H1 (cell line): ENCODE data around the gene CSNK1G3. TPM values are rescaled to one million over a fixed set of nuclear protein-coding genes. Genes with fewer than 3 reads are reported as not detected.

Experiments used
- CTCF ChIA-PET: fragments of 300-600 bp; sonication (Branson Sonifier 250); formaldehyde crosslinking; loops from one replicate; lab custom pipeline; 2021; ENCODE audit not compliant: partially characterized antibody; lab: Charles Lee
- POLR2A ChIA-PET: fragments of 300-600 bp; sonication (Branson Sonifier 250); formaldehyde crosslinking; loops from one replicate; lab custom pipeline; 2021; ENCODE audit warnings: inconsistent platforms; ENCODE audit not compliant: partially characterized antibody; lab: Charles Lee
- DNase-seq, 2 experiments: peaks; one replicate each; pipeline versions ENCODE4 v3.0.0 to v3.0.0-alpha.2; 2010 to 2022; ENCODE audit warnings: low spot score in 2 of 2, low read depth in 1 of 2, mixed read lengths in 1 of 2
- FAIRE-seq: peaks from 2 replicates; lab custom pipeline; 2011; peaks lifted over from hg19 to GRCh38; lab: Jason Lieb, UNC
- H2AFZ ChIP-seq: 2 replicates; pipeline ENCODE4 v1.8.1; 2012; ENCODE audit warnings: low read length, inconsistent platforms
- H2AK5ac ChIP-seq: 2 replicates; pipeline ENCODE4 v1.6.1; 2013; ENCODE audit warnings: low read depth, low read length
- H2BK120ac ChIP-seq: replicated peaks from 2 replicates; pipeline ENCODE3; 2013; ENCODE audit warnings: low read depth, low read length, inconsistent platforms
- H2BK12ac ChIP-seq: 2 replicates; pipeline ENCODE4 v1.6.1; 2013; ENCODE audit warnings: low read depth, low read length
- H2BK15ac ChIP-seq: 2 replicates; pipeline ENCODE4 v1.6.1; 2013; ENCODE audit warnings: low read length
- H2BK20ac ChIP-seq: 2 replicates; pipeline ENCODE4 v1.6.1; 2013; ENCODE audit warnings: low read length
- H2BK5ac ChIP-seq: 2 replicates; pipeline ENCODE4 v1.6.1; 2013; ENCODE audit warnings: low read depth, low read length
- H3K14ac ChIP-seq: 2 replicates; pipeline ENCODE4 v1.6.1; 2013; ENCODE audit warnings: inconsistent platforms; ENCODE audit not compliant: insufficient read length
- H3K18ac ChIP-seq: 2 replicates; pipeline ENCODE4 v1.6.1; 2013; ENCODE audit warnings: low read length; ENCODE audit errors: extremely low read depth
- H3K23ac ChIP-seq: 2 replicates; pipeline ENCODE4 v1.6.1; 2013; ENCODE audit warnings: inconsistent platforms; ENCODE audit not compliant: insufficient read length
- H3K23me2 ChIP-seq: 2 replicates; pipeline ENCODE4 v1.6.1; 2013; ENCODE audit warnings: low read depth, low read length
- H3K27ac ChIP-seq: 2 replicates; pipeline ENCODE4 v1.6.1; 2011; ENCODE audit warnings: low read depth, low read length, inconsistent platforms
- H3K27me3 ChIP-seq, 4 experiments: replicated peaks in 1 of 4; 1 replicate in 1 of 4; 2 replicates in 3 of 4; pipeline versions ENCODE4 v1.6.1 to v1.8.1; 2011 to 2013; ENCODE audit warnings: low read length in 3 of 4, mild to moderate bottlenecking in 3 of 4, inconsistent platforms in 2 of 4, mixed read lengths in 2 of 4, moderate library complexity in 1 of 4; ENCODE audit not compliant: control insufficient read depth in 3 of 4, insufficient read depth in 3 of 4; ENCODE audit errors: extremely low read depth in 1 of 4
- H3K36me3 ChIP-seq, 4 experiments: 2 replicates each; pipeline versions ENCODE4 v1.6.1 to v1.8.1; 2011 to 2013; ENCODE audit warnings: mild to moderate bottlenecking in 4 of 4, low read length in 3 of 4, moderate library complexity in 2 of 4, control low read depth in 1 of 4, inconsistent platforms in 1 of 4; ENCODE audit not compliant: insufficient read depth in 4 of 4, control insufficient read depth in 2 of 4
- H3K4ac ChIP-seq: replicated peaks from 2 replicates; pipeline ENCODE3; 2013; ENCODE audit warnings: low read length, low read depth, mixed read lengths, inconsistent platforms; ENCODE audit not compliant: insufficient read length
- H3K4me1 ChIP-seq, 4 experiments: replicated peaks in 1 of 4; 1 replicate in 1 of 4; 2 replicates in 3 of 4; pipeline versions ENCODE4 v1.6.1 to v1.8.1; 2011 to 2013; ENCODE audit warnings: low read length in 3 of 4, inconsistent platforms in 2 of 4, mixed read lengths in 1 of 4; ENCODE audit not compliant: insufficient read depth in 4 of 4, control insufficient read depth in 3 of 4
- H3K4me2 ChIP-seq, 2 experiments: 2 replicates each; pipeline versions ENCODE4 v1.6.1 to v1.8.1; 2011 to 2013; ENCODE audit warnings: low read depth in 2 of 2, low read length in 2 of 2, control low read depth in 1 of 2, inconsistent platforms in 1 of 2, mild to moderate bottlenecking in 1 of 2; ENCODE audit not compliant: insufficient read depth in 1 of 2
- H3K4me3 ChIP-seq, 4 experiments: fragments of 200-600, 300-600 bp in 1 of 4; sonication (generic), shearing (Covaris generic), sonication (Bioruptor Twin) in 1 of 4; 2 replicates each; pipeline versions ENCODE4 v1.5.1 to v1.8.1; 2011 to 2016; ENCODE audit warnings: low read length in 4 of 4, low read depth in 3 of 4, control low read depth in 2 of 4, inconsistent platforms in 2 of 4, mild to moderate bottlenecking in 2 of 4, mixed read lengths in 1 of 4, moderate library complexity in 1 of 4; ENCODE audit not compliant: insufficient read depth in 2 of 4; ENCODE audit errors: extremely low read depth in 1 of 4
- H3K56ac ChIP-seq: replicated peaks from 2 replicates; pipeline ENCODE3; 2013; ENCODE audit warnings: low read depth, mild to moderate bottlenecking, mixed read lengths, low read length, inconsistent platforms; ENCODE audit not compliant: insufficient read length
- H3K79me1 ChIP-seq: 2 replicates; pipeline ENCODE4 v1.6.1; 2013; ENCODE audit warnings: low read depth, low read length, control low read depth
- H3K79me2 ChIP-seq, 2 experiments: 2 replicates each; pipeline versions ENCODE4 v1.6.1 to v1.8.1; 2012 to 2013; ENCODE audit warnings: low read length in 2 of 2, mild to moderate bottlenecking in 2 of 2, inconsistent platforms in 1 of 2; ENCODE audit not compliant: insufficient read depth in 2 of 2, control insufficient read depth in 1 of 2
- H3K9ac ChIP-seq, 4 experiments: replicated peaks in 1 of 4; 1 replicate in 1 of 4; 2 replicates in 3 of 4; pipeline versions ENCODE4 v1.6.1 to v1.8.1; 2011 to 2013; ENCODE audit warnings: low read depth in 3 of 4, low read length in 3 of 4, control low read depth in 2 of 4, mild to moderate bottlenecking in 2 of 4, moderate library complexity in 2 of 4, inconsistent platforms in 1 of 4; ENCODE audit errors: extremely low read depth in 1 of 4
- H3K9me3 ChIP-seq, 2 experiments: 2 replicates each; pipeline versions ENCODE4 v1.6.1 to v1.8.1; 2012 to 2013; ENCODE audit warnings: mild to moderate bottlenecking in 2 of 2, moderate library complexity in 2 of 2, control low read depth in 1 of 2, inconsistent platforms in 1 of 2, low read depth in 1 of 2, low read length in 1 of 2, mixed read lengths in 1 of 2; ENCODE audit not compliant: insufficient read depth in 2 of 2
- H4K20me1 ChIP-seq, 2 experiments: replicated peaks in 1 of 2; 2 replicates each; pipeline versions ENCODE3 to v1.8.1; 2011 to 2013; ENCODE audit warnings: inconsistent platforms in 2 of 2, low read length in 2 of 2, mild to moderate bottlenecking in 1 of 2; ENCODE audit not compliant: insufficient read depth in 2 of 2, control insufficient read depth in 1 of 2
- H4K5ac ChIP-seq: 2 replicates; pipeline ENCODE4 v1.6.1; 2013; ENCODE audit warnings: low read length, low read depth, mixed read lengths, inconsistent platforms; ENCODE audit not compliant: insufficient read length
- H4K8ac ChIP-seq: 2 replicates; pipeline ENCODE4 v1.8.0; 2013; ENCODE audit warnings: mild to moderate bottlenecking, moderate library complexity, low read length, inconsistent platforms; ENCODE audit not compliant: insufficient read depth; ENCODE audit errors: extremely low read depth
- H4K91ac ChIP-seq: replicated peaks from 2 replicates; pipeline ENCODE3; 2013; ENCODE audit warnings: low read length, mixed read lengths, inconsistent platforms; ENCODE audit not compliant: insufficient read length
- ASH2L ChIP-seq: fragments of 200-600, 300-600 bp; sonication (generic); IDR thresholded peaks from one replicate; pipeline ENCODE4 v1.7.1; 2017; ENCODE audit warnings: low read length
- BCL11A ChIP-seq, 2 experiments: IDR thresholded peaks; one replicate each; pipeline ENCODE4 v1.6.1; 2011; ENCODE audit warnings: low read depth in 2 of 2, low read length in 2 of 2, mild to moderate bottlenecking in 2 of 2
- CEBPB ChIP-seq: IDR thresholded peaks from 2 replicates; pipeline ENCODE4 v1.6.1; 2012; ENCODE audit warnings: low read depth, low read length
- CHD2 ChIP-seq: IDR thresholded peaks from 2 replicates; pipeline ENCODE4 v1.6.1; 2012; ENCODE audit warnings: low read length, improper control_type of control experiment
- CTBP2 ChIP-seq: IDR thresholded peaks from 2 replicates; pipeline ENCODE4 v1.7.0; 2011; ENCODE audit warnings: borderline replicate concordance, mild to moderate bottlenecking, moderate library complexity, mixed read lengths, low read length; ENCODE audit not compliant: insufficient read depth, insufficient read length
- GABPA ChIP-seq: IDR thresholded peaks from 2 replicates; pipeline ENCODE4 v1.6.1; 2011; ENCODE audit warnings: mild to moderate bottlenecking, low read length, moderate library complexity, borderline replicate concordance; ENCODE audit not compliant: insufficient read depth
- JUND ChIP-seq: IDR thresholded peaks from 2 replicates; pipeline ENCODE4 v1.6.1; 2011; ENCODE audit warnings: mild to moderate bottlenecking, improper control_type of control experiment, low read length
- KDM5A ChIP-seq: fragments of 200-600 bp; IDR thresholded peaks from 2 replicates; pipeline ENCODE4 v1.7.1; 2012; ENCODE audit warnings: mild to moderate bottlenecking, low read length, inconsistent platforms, mixed read lengths
- NRF1 ChIP-seq: IDR thresholded peaks from 2 replicates; pipeline ENCODE4 v1.6.1; 2011; ENCODE audit warnings: mild to moderate bottlenecking, low read depth, low read length, improper control_type of control experiment
- SAP30 ChIP-seq: fragments of 300-600 bp; sonication (generic); IDR thresholded peaks from 2 replicates; pipeline ENCODE4 v1.7.1; 2012; ENCODE audit warnings: low read length, moderate library complexity, mild to moderate bottlenecking, inconsistent platforms; ENCODE audit not compliant: insufficient read depth, insufficient replicate concordance
- SRF ChIP-seq: IDR thresholded peaks from 2 replicates; pipeline ENCODE4 v1.6.1; 2011; ENCODE audit warnings: mild to moderate bottlenecking, low read depth, low read length, moderate library complexity
- SUZ12 ChIP-seq: fragments of 200-600 bp; sonication (generic); IDR thresholded peaks from 2 replicates; pipeline ENCODE4 v1.6.1; 2012; ENCODE audit warnings: mild to moderate bottlenecking, inconsistent platforms, low read length, moderate library complexity, mixed read lengths
- TAF1 ChIP-seq: IDR thresholded peaks from 2 replicates; pipeline ENCODE4 v1.6.1; 2011; ENCODE audit warnings: mild to moderate bottlenecking, low read depth, low read length
- TEAD4 ChIP-seq: IDR thresholded peaks from 2 replicates; pipeline ENCODE4 v1.6.1; 2012; ENCODE audit warnings: low read depth, low read length, inconsistent platforms, mixed read lengths
- ZNF274 ChIP-seq: IDR thresholded peaks from 2 replicates; pipeline ENCODE4 v1.7.0; 2012; ENCODE audit warnings: low read length, borderline replicate concordance; ENCODE audit errors: extremely low read depth
- WGBS, 2 experiments: shearing (Covaris generic) in 1 of 2; methylation state at CpG; one replicate each; pipeline versions ENCODE4 v1.1.6 to v1.1.7; 2013 to 2015; ENCODE audit warnings: low lambda C conversion rate in 2 of 2, mixed read lengths in 2 of 2, inconsistent platforms in 1 of 2, low coverage in 1 of 2, missing lambda C conversion rate in 1 of 2; ENCODE audit not compliant: insufficient replicate concordance in 2 of 2, insufficient coverage in 1 of 2, insufficient read length in 1 of 2; ENCODE audit errors: extremely low coverage in 1 of 2, missing lambda C conversion rate in 1 of 2; 5-methylcytosine and 5-hydroxymethylcytosine counted together
- polyA plus RNA-seq, 7 experiments: library from polyadenylated mRNA; depleted of rRNA in 3 of 7; stranded (reverse) in 5 of 7; unstranded in 2 of 7; fragments of >200 nt in 5 of 7; fragments of 200-250 nt in 2 of 7; gene quantifications; 1 replicate in 5 of 7; 2 replicates in 1 of 7; 4 replicates in 1 of 7; pipeline versions ENCODE4 v1.2.1 to v1.2.3, GENCODE V29; 2011 to 2013; ENCODE audit warnings: missing spikeins in 2 of 7, mixed read lengths in 2 of 7
- total RNA-seq: library from RNA; stranded (reverse); fragmentation: NEBNext Ultra II Directional; extraction: Animal tissue kit (Norgen Biotek cat#: 25700); gene quantifications from 2 replicates; pipeline ENCODE4 v1.2.1, GENCODE V29; 2021

Gene CSNK1G3
- total and polyA plus RNA-seq, 2 of the 8 experiments (the other 6 are each of a cell fraction or from before 2014, with no cell fraction given) = 10.6 to 58.9 TPM

DNA sequence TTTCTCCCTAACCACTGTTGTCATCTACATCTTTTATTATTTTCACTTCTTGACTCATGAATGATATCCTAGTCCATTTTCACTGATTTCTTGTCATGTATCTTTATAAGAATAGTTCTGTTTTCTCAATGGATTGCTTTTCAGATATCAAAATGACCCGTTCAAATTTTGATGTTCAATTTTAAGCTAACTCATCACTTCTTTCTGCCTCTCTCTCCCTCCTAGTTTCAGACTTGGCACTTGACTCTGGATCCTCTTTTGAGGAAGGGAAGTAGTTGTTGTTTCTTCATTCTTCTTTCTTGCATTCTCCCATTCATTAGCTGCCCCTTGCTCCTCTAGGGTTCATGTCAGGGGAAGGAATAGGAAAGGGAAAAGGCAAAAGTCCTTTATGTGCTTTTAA is 23.7 kb downstream of the CSNK1G3 start:
- no peak overlapping the region for H2BK20ac ChIP-seq
- H3K56ac ChIP-seq = no peak overlapping the region
- H3K9ac ChIP-seq = no peak overlapping the region
- no peak overlapping the region for H3K18ac ChIP-seq
- no peaks in the 10 kb centered on the region for H3K36me3 ChIP-seq
- H3K14ac ChIP-seq = no peak overlapping the region
- no peaks in the 10 kb centered on the region for H3K23me2 ChIP-seq
- H3K27me3 ChIP-seq = no peaks in the 10 kb centered on the region
- DNase-seq (no peak), FAIRE-seq (no peak)
- no peak overlapping the region for H3K23ac ChIP-seq
- no peak overlapping the region for H4K5ac ChIP-seq
- no peak overlapping the region for H2BK12ac ChIP-seq
- no peak overlapping the region for H3K4me3 ChIP-seq
- H2AK5ac ChIP-seq = no peak overlapping the region
- CTCF ChIA-PET = interaction anchor here (1.4 to 1.7 kb wide), 3 partner anchors 9 to 113 kb away, joined by 3 to 4 read pairs (median 4); partner anchors contain the start of gene CEP120
- H3K9me3 ChIP-seq = no peaks in the 10 kb centered on the region
- no peak overlapping the region for H3K4me2 ChIP-seq
- no peak overlapping the region for H2BK15ac ChIP-seq
- H3K79me1 ChIP-seq = no peaks in the 10 kb centered on the region; the same call in 1 of the 2 replicates
- H3K4me1 ChIP-seq = peaks cover 0 to 3% (median 0%) of the 10 kb centered on the region in 4 experiments; a peak in 2 of 7 replicates
- H4K91ac ChIP-seq = no peak overlapping the region
- H3K27ac ChIP-seq = no peak overlapping the region
- H2AFZ ChIP-seq = no peak overlapping the region
- no peak overlapping the region for H3K4ac ChIP-seq
- no peak overlapping the region for H2BK120ac ChIP-seq
- H2BK5ac ChIP-seq = no peak overlapping the region
- peaks cover 0 to 2% of the 10 kb centered on the region in 2 experiments for H4K20me1 ChIP-seq
- no peak overlapping the region for H4K8ac ChIP-seq
- POLR2A ChIA-PET = no interaction called here
- peaks cover 3 to 96% of the 10 kb centered on the region in 2 experiments; a peak in 3 of 4 replicates for H3K79me2 ChIP-seq
- WGBS, 2 experiments = 81% methylated on average over 1 of the region's 1 CpG; no CpG with 5 or more reads in 1 of the 2 experiments
- TF ChIP-seq SRF (no peak), KDM5A (no peak), BCL11A (IDR thresholded peaks at IDR 0.05; ENCODE audit: low read depth in 2 of 2, low read length in 2 of 2) (no peak), SUZ12 (no peak), TAF1 (no peak), ASH2L (no peak), JUND (no peak), CTBP2 (no peak), CHD2 (no peak), CEBPB (no peak), NRF1 (no peak), ZNF274 (no peak), GABPA (no peak), TEAD4 (no peak), SAP30 (no peak)
